K562 (cell line): Measurements from ENCODE around the gene MMP20. TPM values are rescaled to one million over a fixed set of nuclear protein-coding genes. Genes with fewer than 3 reads are reported as not detected.

ENCODE experiments used
- ATAC-seq: fragments of 200-7000 bp; cut with Tn5 transposase; 3 replicates; pipeline ENCODE4 v1.9.1; 2020; ENCODE audit warnings: moderate library complexity
- BruUV-seq: library from RNA; stranded (reverse); fragments of 400-500 nt; replicated peaks from 2 replicates; lab custom pipeline; 2021; lab: Mats Ljungman, UMichigan
- CTCF ChIA-PET: fragments of 300-600 bp; formaldehyde crosslinking; extraction: SDS; loops from one replicate; lab custom pipeline; 2021; ENCODE audit warnings: low intra/inter-chr PET ratio; lab: Yijun Ruan, JAX
- POLR2A ChIA-PET: fragments of 300-600, 350-650 bp; sonication (Branson Sonifier 250); formaldehyde crosslinking; extraction: SDS; loops from one replicate; lab custom pipeline; 2021; ENCODE audit warnings: antibody characterized with exemption, inconsistent platforms; lab: Yijun Ruan, JAX
- DNase-seq, 4 experiments: peaks; one replicate each; pipeline versions ENCODE4 v3.0.0 to v3.0.0-alpha.2; 2011 to 2018; ENCODE audit warnings: low spot score in 3 of 4, mixed read lengths in 3 of 4; ENCODE audit errors: extremely low read depth in 1 of 4
- FAIRE-seq: peaks from 2 replicates; lab custom pipeline; 2011; peaks lifted over from hg19 to GRCh38; lab: Jason Lieb, UNC
- H2AFZ ChIP-seq: 2 replicates; pipeline ENCODE4 v1.6.0; 2011; ENCODE audit warnings: low read depth, low read length, control low read depth, inconsistent platforms
- H3K27ac ChIP-seq: fragments of 200-600 bp; 3 replicates; pipeline ENCODE4 v1.8.0; 2011; ENCODE audit warnings: low read depth, mild to moderate bottlenecking, control low read depth, inconsistent platforms, low read length, moderate library complexity, mixed read lengths; ENCODE audit errors: extremely low read depth
- H3K27me3 ChIP-seq, 2 experiments: fragments of 300-600 bp in 1 of 2; 2 replicates in 1 of 2; 3 replicates in 1 of 2; pipeline versions ENCODE4 v1.6.0 to v1.8.0; 2011; ENCODE audit warnings: inconsistent platforms in 2 of 2, low read length in 2 of 2, mild to moderate bottlenecking in 1 of 2, mixed read lengths in 1 of 2, moderate library complexity in 1 of 2; ENCODE audit not compliant: control insufficient read depth in 2 of 2, insufficient read depth in 2 of 2
- H3K36me3 ChIP-seq: fragments of 300-600 bp; 3 replicates; pipeline ENCODE4 v1.8.0; 2011; ENCODE audit warnings: mild to moderate bottlenecking, low read length, inconsistent platforms; ENCODE audit not compliant: control insufficient read depth, insufficient read depth
- H3K4me1 ChIP-seq, 2 experiments: fragments of 200-600 bp in 1 of 2; replicated peaks in 1 of 2; 2 replicates in 1 of 2; 3 replicates in 1 of 2; pipeline versions ENCODE4 v1.5.1 to v1.8.0; 2011; ENCODE audit warnings: inconsistent platforms in 2 of 2, low read length in 2 of 2, mild to moderate bottlenecking in 1 of 2, mixed read lengths in 1 of 2, moderate library complexity in 1 of 2; ENCODE audit not compliant: control insufficient read depth in 2 of 2, insufficient read depth in 2 of 2
- H3K4me2 ChIP-seq: 2 replicates; pipeline ENCODE4 v1.6.1; 2011; ENCODE audit warnings: low read length, control low read depth, inconsistent platforms, mixed read lengths; ENCODE audit not compliant: insufficient read depth
- H3K4me3 ChIP-seq: fragments of 200-600 bp; sonication (generic), shearing (Covaris generic); 2 replicates; pipeline ENCODE4 v1.5.1; 2016; ENCODE audit warnings: control low read depth, inconsistent platforms
- H3K79me2 ChIP-seq: fragments of 200-600 bp; 3 replicates; pipeline ENCODE4 v1.8.0; 2011; ENCODE audit warnings: low read length, inconsistent platforms; ENCODE audit not compliant: control insufficient read depth, insufficient read depth
- H3K9ac ChIP-seq, 2 experiments: 2 replicates each; pipeline versions ENCODE4 v1.6.0 to v1.6.1; 2011; ENCODE audit warnings: low read depth in 2 of 2, low read length in 2 of 2, control low read depth in 1 of 2, inconsistent platforms in 1 of 2, mild to moderate bottlenecking in 1 of 2, mixed read lengths in 1 of 2; ENCODE audit not compliant: insufficient read depth in 1 of 2
- H3K9me1 ChIP-seq: one replicate; pipeline ENCODE4 v1.6.0; 2011; ENCODE audit warnings: inconsistent platforms, mild to moderate bottlenecking, low read length, moderate library complexity; ENCODE audit not compliant: control insufficient read depth, insufficient read depth
- H3K9me3 ChIP-seq: replicated peaks from 2 replicates; pipeline ENCODE4 v1.5.1; 2011; ENCODE audit warnings: low read depth, low read length, inconsistent platforms; ENCODE audit not compliant: control insufficient read depth, insufficient read depth
- H4K20me1 ChIP-seq: replicated peaks from 2 replicates; pipeline ENCODE4 v1.6.1; 2011; ENCODE audit warnings: low read length, inconsistent platforms, mixed read lengths; ENCODE audit not compliant: control insufficient read depth, insufficient read depth
- BCOR ChIP-seq: fragments of 450-650 bp; IDR thresholded peaks from 2 replicates; pipeline ENCODE4 v1.6.1; 2016
- CBFB ChIP-seq: sonication (generic); formaldehyde crosslinking; IDR thresholded peaks from 2 replicates; pipeline ENCODE4 v1.4.0; 2020; ENCODE audit warnings: mild to moderate bottlenecking, missing genetic modification reagents
- COPS2 ChIP-seq: fragments of 450-650 bp; conservative IDR thresholded peaks from 2 replicates; pipeline ENCODE4 v1.6.1; 2016; ENCODE audit warnings: mild to moderate bottlenecking, moderate library complexity
- FOXA1 ChIP-seq: fragments of 450-650 bp; IDR thresholded peaks from 2 replicates; pipeline ENCODE4 v1.6.1; 2016; ENCODE audit warnings: mild to moderate bottlenecking, borderline replicate concordance
- GABPB1 ChIP-seq: sonication (generic); formaldehyde crosslinking; IDR thresholded peaks from 2 replicates; pipeline ENCODE4 v1.8.0; 2022; ENCODE audit warnings: mild to moderate bottlenecking, missing genetic modification reagents
- ID3 ChIP-seq, 2 experiments: fragments of 250-450 bp in 1 of 2; fragments of 450-650 bp in 1 of 2; sonication (Bioruptor Pico) in 1 of 2; IDR thresholded peaks; 2 replicates each; pipeline versions ENCODE4 v1.6.1 to v1.8.0; 2016 to 2021; ENCODE audit warnings: mild to moderate bottlenecking in 2 of 2, moderate library complexity in 2 of 2, missing compliant biosample characterization in 1 of 2, missing genetic modification characterization in 1 of 2
- MED1 ChIP-seq: sonication (generic); formaldehyde crosslinking; IDR thresholded peaks from 2 replicates; pipeline ENCODE4 v1.8.1; 2023; ENCODE audit warnings: missing genetic modification reagents, borderline replicate concordance
- NR2C1 ChIP-seq, 2 experiments: fragments of 450-650 bp; IDR thresholded peaks; 2 replicates each; pipeline ENCODE4 v1.6.1; 2017; ENCODE audit warnings: mild to moderate bottlenecking in 2 of 2, antibody characterized with exemption in 1 of 2, inconsistent platforms in 1 of 2, missing compliant biosample characterization in 1 of 2, missing genetic modification characterization in 1 of 2
- RBBP5 ChIP-seq: fragments of 200-600 bp; sonication (generic); IDR thresholded peaks from 2 replicates; pipeline ENCODE4 v1.6.1; 2012; ENCODE audit warnings: borderline replicate concordance, mild to moderate bottlenecking, low read length, control low read depth, inconsistent platforms; ENCODE audit not compliant: insufficient read depth, poor library complexity, severe bottlenecking
- SAP30 ChIP-seq: fragments of 200-600 bp; sonication (generic); IDR thresholded peaks from 2 replicates; pipeline ENCODE4 v1.6.1; 2012; ENCODE audit warnings: borderline replicate concordance, low read depth, mild to moderate bottlenecking, moderate library complexity, low read length, control low read depth, inconsistent platforms; ENCODE audit not compliant: insufficient read depth, poor library complexity, severe bottlenecking
- ZBTB34 ChIP-seq: fragments of 250-450 bp; sonication (Bioruptor Pico); IDR thresholded peaks from 2 replicates; pipeline ENCODE4 v1.8.0; 2021; ENCODE audit warnings: mild to moderate bottlenecking, moderate library complexity
- ZBTB7A ChIP-seq: IDR thresholded peaks from 2 replicates; pipeline ENCODE4 v1.6.1; 2011; ENCODE audit warnings: low read depth, mild to moderate bottlenecking, low read length, moderate library complexity, borderline replicate concordance; ENCODE audit not compliant: control insufficient read depth
- ZNF124 ChIP-seq: sonication (generic); formaldehyde crosslinking; IDR thresholded peaks from 2 replicates; pipeline ENCODE4 v1.8.1; 2022; ENCODE audit warnings: missing genetic modification reagents
- ZNF232 ChIP-seq: sonication (generic); formaldehyde crosslinking; IDR thresholded peaks from 2 replicates; pipeline ENCODE4 v1.8.0; 2022; ENCODE audit warnings: mild to moderate bottlenecking, missing genetic modification reagents
- ZNF584 ChIP-seq: fragments of 200-800 bp; sonication (Bioruptor generic); IDR thresholded peaks from 2 replicates; pipeline ENCODE4 v1.6.1; 2016; ENCODE audit warnings: low read depth, mild to moderate bottlenecking, missing genetic modification characterization, missing compliant biosample characterization
- ZNF717 ChIP-seq: fragments of 250-450 bp; sonication (Bioruptor Pico); IDR thresholded peaks from 2 replicates; pipeline ENCODE4 v1.5.0; 2021
- WGBS: fragments of 100-300 bp; shearing (Covaris generic); methylation state at CpG from one replicate; pipeline ENCODE4 v1.1.6; 2016; ENCODE audit warnings: low coverage, mixed read lengths; ENCODE audit not compliant: insufficient coverage; ENCODE audit errors: missing lambda C conversion rate; 5-methylcytosine and 5-hydroxymethylcytosine counted together
- in situ Hi-C: fragments of 300-500 bp; cut with MboI; formaldehyde crosslinking; loops from 4 replicates; pipeline ENCODE4 v1.15.0; 2018; ENCODE audit warnings: inconsistent platforms, mixed read lengths
- intact Hi-C: fragments of 100-400 bp; cut with micrococcal nuclease; formaldehyde crosslinking; loops from 2 replicates; pipeline ENCODE4 v1.14.2; 2022
- polyA plus RNA-seq, 8 experiments: library from polyadenylated mRNA; depleted of rRNA in 4 of 8; stranded (reverse) in 5 of 8; unstranded in 3 of 8; fragments of >200 nt; fragmentation: Nextera tagmentation in 2 of 8; fragmentation: Illumina TruSeq in 1 of 8; extraction: Ambion mirVana in 2 of 8; extraction: Trizol in 1 of 8; gene quantifications; 2 replicates each; pipeline versions ENCODE4 v1.2.1 to v1.2.3, GENCODE V29; 2011 to 2014; ENCODE audit warnings: inconsistent platforms in 1 of 8, missing spikeins in 1 of 8
- total RNA-seq, 7 experiments: library from RNA; depleted of rRNA in 6 of 7; stranded (reverse); fragments of >200 nt in 6 of 7; fragmentation: Illumina TruSeq in 2 of 7; extraction: Trizol in 2 of 7; gene quantifications; 2 replicates each; pipeline versions ENCODE4 v1.2.1 to v1.2.3, GENCODE V29; 2011 to 2021; ENCODE audit warnings: low replicate concordance in 1 of 7

Gene MMP20
- total and polyA plus RNA-seq, 9 of the 15 experiments (the other 6 are each of a cell fraction or from before 2014, with no cell fraction given): not detected

- H3K4me2 ChIP-seq: no peak overlapping the region
- ChIA-PET POLR2A (no interaction called here), CTCF (no interaction called here)
- no peak for ATAC-seq
- DNase-seq: no peak
- TF ChIP-seq COPS2: no peak
- TF ChIP-seq MED1 (CRISPR knock-in tag): no peak
- TF ChIP-seq ZNF124 (CRISPR knock-in tag): no peak
- TF ChIP-seq FOXA1: no peak
- no peak for TF ChIP-seq ZNF584 (CRISPR knock-in tag)
- TF ChIP-seq ZNF232 (CRISPR knock-in tag): no peak
- no peak for TF ChIP-seq ZBTB7A
- in situ Hi-C loops: no loop called here
- FAIRE-seq: no peak
- no peak overlapping the region for H3K4me3 ChIP-seq
- intact Hi-C loops: no loop called here
- no peaks in the 10 kb centered on the region for H3K79me2 ChIP-seq
- WGBS: 0% methylated on average over 2 of the region's 2 CpGs
- no peaks in the 10 kb centered on the region for H3K36me3 ChIP-seq
- H3K9me3 ChIP-seq: no peaks in the 10 kb centered on the region
- H3K9ac ChIP-seq: no peak overlapping the region
- no peaks in the 10 kb centered on the region for H4K20me1 ChIP-seq
- BruUV-seq: no TSS peak
- no peak overlapping the region for H2AFZ ChIP-seq
- H3K4me1 ChIP-seq: no peaks in the 10 kb centered on the region
- H3K27ac ChIP-seq: no peak overlapping the region
- H3K9me1 ChIP-seq: no peaks in the 10 kb centered on the region
- no peaks in the 10 kb centered on the region for H3K27me3 ChIP-seq
Measured at GRCh38 chr11:102577723-102578122, 47.4 kb downstream of the MMP20 start.

- BruUV-seq: no TSS peak
- POLR2A ChIA-PET: no interaction called here
- Histone ChIP-seq H3K79me2 (no peaks in the 10 kb centered on the region), H3K36me3 (no peaks in the 10 kb centered on the region), H3K4me2 (no peak overlapping the region), H3K9ac (no peak overlapping the region), H2AFZ (no peak overlapping the region), H3K27me3 (no peaks in the 10 kb centered on the region), H3K4me1 (no peaks in the 10 kb centered on the region), H3K9me1 (no peaks in the 10 kb centered on the region), H4K20me1 (no peaks in the 10 kb centered on the region), H3K27ac (no peak overlapping the region), H3K4me3 (no peak overlapping the region), H3K9me3 (no peaks in the 10 kb centered on the region)
- in situ Hi-C loops: no loop called here
- CTCF ChIA-PET: no interaction called here
- DNase-seq (no peak), FAIRE-seq (no peak), ATAC-seq (no peak)
- intact Hi-C loops: no loop called here
- TF ChIP-seq SAP30 (no peak), NR2C1 (IDR thresholded peaks at IDR 0.05) (no peak), NR2C1 (tag; IDR thresholded peaks at IDR 0.05) (no peak), CBFB (no peak), BCOR (no peak), ZBTB34 (CRISPR knock-in tag) (no peak), RBBP5 (no peak), ZNF717 (CRISPR knock-in tag) (no peak), ID3 (CRISPR knock-in tag; IDR thresholded peaks at IDR 0.05) (no peak), ID3 (tag; IDR thresholded peaks at IDR 0.05) (no peak), GABPB1 (no peak)
Measured at GRCh38 chr11:102577182-102577581, 48.0 kb downstream of the MMP20 start.
